Neural cell (in vitro differentiated cells): Measurements from ENCODE around the gene ACTR1A.

ENCODE experiments used
- EP300 ChIP-seq: fragments of 450-650 bp; conservative IDR thresholded peaks from 2 replicates; pipeline ENCODE4 v1.6.1; 2014; ENCODE audit warnings: antibody characterized with exemption, mild to moderate bottlenecking, moderate library complexity; ENCODE audit not compliant: poor library complexity, severe bottlenecking
- EZH2 ChIP-seq: fragments of 200-600, 300-800 bp; shearing (Covaris generic), sonication (generic); IDR thresholded peaks from 2 replicates; pipeline ENCODE4 v1.6.1; 2014; ENCODE audit warnings: antibody characterized with exemption, low read length, borderline replicate concordance, mild to moderate bottlenecking; ENCODE audit not compliant: insufficient read depth, poor library complexity, severe bottlenecking
- POLR2AphosphoS5 ChIP-seq: IDR thresholded peaks from 2 replicates; pipeline ENCODE4 v1.6.1; 2012
- RAD21 ChIP-seq: fragments of 450-650 bp; conservative IDR thresholded peaks from 2 replicates; pipeline ENCODE4 v1.6.1; 2014; ENCODE audit warnings: antibody characterized with exemption, mild to moderate bottlenecking, moderate library complexity
- SMC3 ChIP-seq: fragments of 450-650 bp; conservative IDR thresholded peaks from 2 replicates; pipeline ENCODE4 v1.6.1; 2014; ENCODE audit warnings: antibody characterized with exemption, mild to moderate bottlenecking, moderate library complexity; ENCODE audit not compliant: poor library complexity
- TF ChIP-seq, protein P1 (sequence below): fragments of 450-650 bp; IDR thresholded peaks from 2 replicates; pipeline ENCODE4 v1.5.1; 2014; ENCODE audit warnings: antibody characterized with exemption, mild to moderate bottlenecking, moderate library complexity; ENCODE audit not compliant: poor library complexity, severe bottlenecking
- TF ChIP-seq, protein P2 (sequence below): IDR thresholded peaks from 2 replicates; pipeline ENCODE4 v1.6.1; 2012; ENCODE audit warnings: borderline replicate concordance

DNA sequence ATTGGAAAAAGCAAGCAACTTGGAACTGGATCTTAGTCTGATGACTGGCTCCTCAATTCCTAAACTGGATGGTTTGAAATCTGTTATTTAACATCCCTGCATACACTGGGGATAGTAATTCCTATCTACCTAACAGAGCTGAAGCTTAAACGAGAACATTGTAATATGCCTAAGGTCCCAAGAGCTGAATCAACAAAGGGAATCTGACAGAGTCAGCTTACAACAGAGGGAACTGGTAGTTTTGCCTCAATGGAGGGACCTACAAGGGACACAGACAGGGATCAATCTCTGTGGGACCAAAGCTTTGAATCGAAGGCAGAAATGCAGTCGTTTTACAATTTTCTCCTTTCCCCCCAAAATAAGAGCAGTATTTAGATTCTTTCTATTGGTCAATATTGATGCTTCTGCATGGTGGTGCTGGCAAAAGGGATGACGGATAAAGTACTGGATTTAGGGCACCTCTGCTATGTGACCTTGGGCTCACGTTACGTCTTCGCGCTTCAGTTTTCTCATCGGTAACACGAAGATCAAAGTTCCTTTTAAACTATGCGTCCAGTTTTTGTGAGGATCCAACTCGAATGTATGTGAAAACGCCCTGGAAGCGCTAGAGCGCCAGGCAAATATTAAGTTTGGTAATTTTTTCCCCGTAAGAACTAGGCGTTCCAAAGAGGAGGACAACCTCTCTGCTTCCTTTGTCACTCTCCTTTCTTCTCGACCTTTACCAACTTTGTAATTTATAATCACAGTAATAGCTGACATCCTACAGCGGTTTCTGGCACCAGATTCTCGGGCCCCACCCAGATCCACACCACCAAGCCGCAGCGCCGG is 1.1 kb downstream of the ACTR1A start:
- TF ChIP-seq, protein P1, sequence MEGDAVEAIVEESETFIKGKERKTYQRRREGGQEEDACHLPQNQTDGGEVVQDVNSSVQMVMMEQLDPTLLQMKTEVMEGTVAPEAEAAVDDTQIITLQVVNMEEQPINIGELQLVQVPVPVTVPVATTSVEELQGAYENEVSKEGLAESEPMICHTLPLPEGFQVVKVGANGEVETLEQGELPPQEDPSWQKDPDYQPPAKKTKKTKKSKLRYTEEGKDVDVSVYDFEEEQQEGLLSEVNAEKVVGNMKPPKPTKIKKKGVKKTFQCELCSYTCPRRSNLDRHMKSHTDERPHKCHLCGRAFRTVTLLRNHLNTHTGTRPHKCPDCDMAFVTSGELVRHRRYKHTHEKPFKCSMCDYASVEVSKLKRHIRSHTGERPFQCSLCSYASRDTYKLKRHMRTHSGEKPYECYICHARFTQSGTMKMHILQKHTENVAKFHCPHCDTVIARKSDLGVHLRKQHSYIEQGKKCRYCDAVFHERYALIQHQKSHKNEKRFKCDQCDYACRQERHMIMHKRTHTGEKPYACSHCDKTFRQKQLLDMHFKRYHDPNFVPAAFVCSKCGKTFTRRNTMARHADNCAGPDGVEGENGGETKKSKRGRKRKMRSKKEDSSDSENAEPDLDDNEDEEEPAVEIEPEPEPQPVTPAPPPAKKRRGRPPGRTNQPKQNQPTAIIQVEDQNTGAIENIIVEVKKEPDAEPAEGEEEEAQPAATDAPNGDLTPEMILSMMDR: no peak
- no peak for TF ChIP-seq RAD21
- TF ChIP-seq, protein P2, sequence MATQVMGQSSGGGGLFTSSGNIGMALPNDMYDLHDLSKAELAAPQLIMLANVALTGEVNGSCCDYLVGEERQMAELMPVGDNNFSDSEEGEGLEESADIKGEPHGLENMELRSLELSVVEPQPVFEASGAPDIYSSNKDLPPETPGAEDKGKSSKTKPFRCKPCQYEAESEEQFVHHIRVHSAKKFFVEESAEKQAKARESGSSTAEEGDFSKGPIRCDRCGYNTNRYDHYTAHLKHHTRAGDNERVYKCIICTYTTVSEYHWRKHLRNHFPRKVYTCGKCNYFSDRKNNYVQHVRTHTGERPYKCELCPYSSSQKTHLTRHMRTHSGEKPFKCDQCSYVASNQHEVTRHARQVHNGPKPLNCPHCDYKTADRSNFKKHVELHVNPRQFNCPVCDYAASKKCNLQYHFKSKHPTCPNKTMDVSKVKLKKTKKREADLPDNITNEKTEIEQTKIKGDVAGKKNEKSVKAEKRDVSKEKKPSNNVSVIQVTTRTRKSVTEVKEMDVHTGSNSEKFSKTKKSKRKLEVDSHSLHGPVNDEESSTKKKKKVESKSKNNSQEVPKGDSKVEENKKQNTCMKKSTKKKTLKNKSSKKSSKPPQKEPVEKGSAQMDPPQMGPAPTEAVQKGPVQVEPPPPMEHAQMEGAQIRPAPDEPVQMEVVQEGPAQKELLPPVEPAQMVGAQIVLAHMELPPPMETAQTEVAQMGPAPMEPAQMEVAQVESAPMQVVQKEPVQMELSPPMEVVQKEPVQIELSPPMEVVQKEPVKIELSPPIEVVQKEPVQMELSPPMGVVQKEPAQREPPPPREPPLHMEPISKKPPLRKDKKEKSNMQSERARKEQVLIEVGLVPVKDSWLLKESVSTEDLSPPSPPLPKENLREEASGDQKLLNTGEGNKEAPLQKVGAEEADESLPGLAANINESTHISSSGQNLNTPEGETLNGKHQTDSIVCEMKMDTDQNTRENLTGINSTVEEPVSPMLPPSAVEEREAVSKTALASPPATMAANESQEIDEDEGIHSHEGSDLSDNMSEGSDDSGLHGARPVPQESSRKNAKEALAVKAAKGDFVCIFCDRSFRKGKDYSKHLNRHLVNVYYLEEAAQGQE: no peak
- TF ChIP-seq SMC3: no peak
- TF ChIP-seq EZH2: no peak
- TF ChIP-seq POLR2AphosphoS5: no peak
- no peak for TF ChIP-seq EP300
